Hepatocyte (in vitro differentiated cells): Measurements from ENCODE around the gene CCDC43. TPM values are rescaled to one million over a fixed set of nuclear protein-coding genes. Genes with fewer than 3 reads are reported as not detected.
"Not testable (repeated sequence)": the region's sequence is repeated elsewhere in the genome, so short reads cannot be mapped to it uniquely, and the experiment has no call there.

ENCODE experiments used
- DNase-seq: peaks from one replicate; pipeline ENCODE4 v3.0.0-alpha.2; 2016; ENCODE audit warnings: low spot score
- H2AFZ ChIP-seq: fragments of 200-600 bp; sonication (generic); 2 replicates; pipeline ENCODE4 v1.6.0; 2016; ENCODE audit warnings: antibody characterized with exemption, mild to moderate bottlenecking
- H3K27ac ChIP-seq: fragments of 200-600 bp; sonication (generic); 2 replicates; pipeline ENCODE4 v1.5.1; 2016; ENCODE audit warnings: mild to moderate bottlenecking
- H3K27me3 ChIP-seq: fragments of 200-600 bp; sonication (generic); 2 replicates; pipeline ENCODE4 v1.6.1; 2016
- H3K36me3 ChIP-seq: fragments of 200-600 bp; sonication (generic); replicated peaks from 2 replicates; pipeline ENCODE4 v1.5.1; 2016; ENCODE audit warnings: low read depth; ENCODE audit not compliant: insufficient read depth
- H3K4me1 ChIP-seq: fragments of 200-600 bp; sonication (generic); 2 replicates; pipeline ENCODE4 v1.5.1; 2016; ENCODE audit warnings: mild to moderate bottlenecking, moderate library complexity; ENCODE audit not compliant: insufficient read depth
- H3K4me2 ChIP-seq: fragments of 200-600 bp; sonication (generic); 2 replicates; pipeline ENCODE4 v1.6.0; 2016
- H3K4me3 ChIP-seq: fragments of 200-600 bp; sonication (generic); 2 replicates; pipeline ENCODE4 v1.5.1; 2016; ENCODE audit warnings: mild to moderate bottlenecking
- H3K79me2 ChIP-seq: fragments of 200-600 bp; sonication (generic); 2 replicates; pipeline ENCODE4 v1.6.0; 2017; ENCODE audit warnings: mild to moderate bottlenecking
- H3K9me2 ChIP-seq: fragments of 200-600 bp; sonication (generic); replicated peaks from 2 replicates; pipeline ENCODE4 v1.6.0; 2017; ENCODE audit warnings: mild to moderate bottlenecking; ENCODE audit not compliant: insufficient read depth
- H3K9me3 ChIP-seq: fragments of 200-600 bp; sonication (generic); 2 replicates; pipeline ENCODE4 v1.5.1; 2016; ENCODE audit warnings: low read depth, mild to moderate bottlenecking
- H4K20me1 ChIP-seq: fragments of 200-600 bp; sonication (generic); 2 replicates; pipeline ENCODE4 v1.6.0; 2016; ENCODE audit warnings: mild to moderate bottlenecking; ENCODE audit not compliant: insufficient read depth, poor library complexity, severe bottlenecking
- CTCF ChIP-seq: fragments of 200-600 bp; sonication (generic); IDR thresholded peaks from 2 replicates; pipeline ENCODE4 v1.5.1; 2016; ENCODE audit warnings: antibody characterized with exemption, mild to moderate bottlenecking; ENCODE audit not compliant: poor library complexity
- EZH2 ChIP-seq: fragments of 200-600 bp; sonication (generic); IDR thresholded peaks from 2 replicates; pipeline ENCODE4 v1.6.1; 2016; ENCODE audit warnings: antibody characterized with exemption, mild to moderate bottlenecking, borderline replicate concordance
- EZH2phosphoT487 ChIP-seq: fragments of 200-600 bp; sonication (generic); IDR thresholded peaks from one replicate; pipeline ENCODE4 v1.6.1; 2018; ENCODE audit warnings: antibody characterized with exemption, mild to moderate bottlenecking, low read depth, moderate library complexity; ENCODE audit not compliant: unreplicated experiment, severe bottlenecking
- WGBS: methylation state at CpG from one replicate; pipeline ENCODE4 v1.1.6; 2016; ENCODE audit warnings: low lambda C conversion rate; ENCODE audit errors: missing lambda C conversion rate; 5-methylcytosine and 5-hydroxymethylcytosine counted together
- polyA plus RNA-seq: library from polyadenylated mRNA; unstranded; fragments of >200 nt; fragmentation: Nextera tagmentation; extraction: Ambion mirVana; gene quantifications from 2 replicates; pipeline ENCODE4 v1.2.1, GENCODE V29; 2016
- total RNA-seq: library from RNA; depleted of rRNA; stranded (reverse); fragments of >200 nt; gene quantifications from 2 replicates; pipeline ENCODE4 v1.2.3, GENCODE V29; 2014

The CCDC43 gene
- total and polyA plus RNA-seq, 2 experiments from 2014 or later: 20.6 to 29.2 TPM

GRCh38 chr17:44637066-44637465 is 52.5 kb downstream of the CCDC43 start:
- H3K36me3 ChIP-seq: no peaks in the 10 kb centered on the region
- H3K9me3 ChIP-seq: no peaks in the 10 kb centered on the region
- H3K9me2 ChIP-seq: no peaks in the 10 kb centered on the region
- no peaks in the 10 kb centered on the region for H3K27me3 ChIP-seq
- no peaks in the 10 kb centered on the region for H3K79me2 ChIP-seq
- WGBS: 63% methylated on average over 1 of the region's 1 CpG
- H3K4me1 ChIP-seq: no peaks in the 10 kb centered on the region
- H4K20me1 ChIP-seq: no peaks in the 10 kb centered on the region
- no peak overlapping the region for H3K27ac ChIP-seq
- H3K4me3 ChIP-seq: no peak overlapping the region
- no peak for DNase-seq
- H2AFZ ChIP-seq: no peak overlapping the region
- no peak for TF ChIP-seq CTCF
- TF ChIP-seq EZH2phosphoT487: no peak
- H3K4me2 ChIP-seq: no peak overlapping the region

- Histone ChIP-seq H3K9me2 (no peaks in the 10 kb centered on the region), H3K9me3 (no peaks in the 10 kb centered on the region), H4K20me1 (no peaks in the 10 kb centered on the region), H3K4me3 (no peak overlapping the region), H3K4me1 (no peaks in the 10 kb centered on the region), H3K79me2 (no peaks in the 10 kb centered on the region), H3K4me2 (no peak overlapping the region), H2AFZ (no peak overlapping the region), H3K36me3 (no peaks in the 10 kb centered on the region), H3K27me3 (no peaks in the 10 kb centered on the region), H3K27ac (no peak overlapping the region)
- peak; percentile 53 for DNase-seq
- peak; percentile 71 for TF ChIP-seq CTCF
- no peak for TF ChIP-seq EZH2
- no peak for TF ChIP-seq EZH2phosphoT487
- WGBS: 35% methylated on average over 1 of the region's 1 CpG
These were observed 53.0 kb downstream of the CCDC43 start for GRCh38 chr17:44636562-44636961.

GRCh38 chr17:44634401-44634800 is 55.2 kb downstream of the CCDC43 start:
- not testable (repeated sequence) for H3K79me2 ChIP-seq, H2AFZ ChIP-seq, H3K9me3 ChIP-seq, H3K4me1 ChIP-seq, H3K27ac ChIP-seq, H3K27me3 ChIP-seq, H4K20me1 ChIP-seq, H3K36me3 ChIP-seq, H3K4me2 ChIP-seq, H3K9me2 ChIP-seq, H3K4me3 ChIP-seq, DNase-seq
- WGBS: 71% methylated on average over 4 of the region's 4 CpGs

GRCh38 chr17:44633998-44634397 is 55.6 kb downstream of the CCDC43 start:
- no peak for DNase-seq
- no peak overlapping the region for H2AFZ ChIP-seq
- no peak overlapping the region for H3K4me2 ChIP-seq
- no peaks in the 10 kb centered on the region for H3K27me3 ChIP-seq
- WGBS: 75% methylated on average over 8 of the region's 8 CpGs
- no peaks in the 10 kb centered on the region for H3K79me2 ChIP-seq
- no peaks in the 10 kb centered on the region for H3K9me2 ChIP-seq
- no peaks in the 10 kb centered on the region for H3K4me1 ChIP-seq
- H3K36me3 ChIP-seq: no peaks in the 10 kb centered on the region
- no peaks in the 10 kb centered on the region for H4K20me1 ChIP-seq
- no peak overlapping the region for H3K4me3 ChIP-seq
- H3K27ac ChIP-seq: no peak overlapping the region
- H3K9me3 ChIP-seq: no peaks in the 10 kb centered on the region
- TF ChIP-seq EZH2phosphoT487: no peak
- TF ChIP-seq CTCF: no peak
- no peak for TF ChIP-seq EZH2
